ENCODE results near the gene CYP21A2.
A peak's percentile ranks its signal among the peaks of the same experiment; 100 is the strongest.
"Not testable (repeated sequence)": the region's sequence is repeated elsewhere in the genome, so short reads cannot be mapped to it uniquely, and the experiment has no call there.

The CYP21A2 gene

GRCh38 chr6:32035283-32036013 is 2.8 kb upstream of the CYP21A2 start:
- DNase-seq: not testable (repeated sequence)

- not testable (repeated sequence) for DNase-seq
These were observed 1.1 kb upstream of the CYP21A2 start for GRCh38 chr6:32037136-32037535.

GRCh38 chr6:32038878-32039277 is 663 bp downstream of the CYP21A2 start:
- not testable (repeated sequence) for DNase-seq

- not testable (repeated sequence) for DNase-seq
These were observed 1.4 kb downstream of the CYP21A2 start for GRCh38 chr6:32039321-32040274.

GRCh38 chr6:32040299-32041049 is 2.3 kb downstream of the CYP21A2 start:
- DNase-seq: not testable (repeated sequence)

- DNase-seq: not testable (repeated sequence)
These were observed 2.8 kb downstream of the CYP21A2 start for GRCh38 chr6:32041050-32041321.

- not testable (repeated sequence) for DNase-seq
These were observed 3.2 kb downstream of the CYP21A2 start for GRCh38 chr6:32041385-32041784.

- not testable (repeated sequence) for DNase-seq
These were observed 4.1 kb downstream of the CYP21A2 start for GRCh38 chr6:32042276-32042675.

- DNase-seq: not testable (repeated sequence)
These were observed 5.6 kb downstream of the CYP21A2 start for GRCh38 chr6:32043589-32044380.

- not testable (repeated sequence) for DNase-seq
These were observed 6.7 kb downstream of the CYP21A2 start for GRCh38 chr6:32044916-32045315.

- DNase-seq: no peak
These were observed 7.7 kb downstream of the CYP21A2 start for GRCh38 chr6:32045811-32046449.

- no peak for DNase-seq
These were observed 8.4 kb downstream of the CYP21A2 start for GRCh38 chr6:32046450-32047083.

- DNase-seq: no peak
These were observed 8.9 kb downstream of the CYP21A2 start for GRCh38 chr6:32047084-32047478.

GRCh38 chr6:32047539-32047854 is 9.3 kb downstream of the CYP21A2 start:
- DNase-seq: no peak

GRCh38 chr6:32047855-32048766 is 9.9 kb downstream of the CYP21A2 start:
- DNase-seq: peak; percentile 81 to 85

GRCh38 chr6:32049149-32049548 is 10.9 kb downstream of the CYP21A2 start:
- not testable (repeated sequence) for DNase-seq

GRCh38 chr6:32049736-32050135 is 11.5 kb downstream of the CYP21A2 start:
- DNase-seq: not testable (repeated sequence)

GRCh38 chr6:32050562-32050961 is 12.3 kb downstream of the CYP21A2 start:
- DNase-seq: no peak

GRCh38 chr6:32052626-32053025 is 14.4 kb downstream of the CYP21A2 start:
- DNase-seq: not testable (repeated sequence)

- not testable (repeated sequence) for DNase-seq
These were observed 15.1 kb downstream of the CYP21A2 start for GRCh38 chr6:32053314-32053713.
